ENCODE data around the gene KIF1B. TPM values are rescaled to one million over a fixed set of nuclear protein-coding genes. Genes with fewer than 3 reads are reported as not detected.

The KIF1B gene
- total RNA-seq, 1 experiment from 2014 or later = 70.1 TPM

DNA sequence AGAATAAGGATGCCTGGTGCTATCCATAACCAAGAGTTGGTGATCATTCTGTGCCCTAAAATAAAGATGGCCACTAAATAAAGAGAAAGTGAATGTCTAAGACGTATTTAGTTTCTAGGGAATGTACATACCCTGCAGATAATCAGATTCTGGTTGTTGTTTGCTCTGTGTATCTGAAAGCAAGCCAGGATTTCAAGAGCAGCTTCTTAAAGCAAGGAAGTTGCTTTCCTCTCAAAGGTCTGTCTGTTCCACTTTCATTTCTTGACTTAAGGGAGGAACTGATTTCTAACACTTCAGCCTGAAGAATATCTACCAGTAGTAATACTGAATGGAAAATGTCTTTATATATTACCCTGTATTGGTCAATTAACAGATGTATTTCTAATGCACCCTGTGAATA lies 88.8 kb downstream of the KIF1B start:
- H3K9me3 Mint-ChIP-seq = no peaks in the 10 kb centered on the region
- POLR2A ChIA-PET = no interaction called here
- CTCF ChIA-PET = no interaction called here
- H3K36me3 Mint-ChIP-seq = peaks cover 46% of the 10 kb centered on the region
- DNase-seq (ENCODE audit: low spot score) (no peak), ATAC-seq (no peak)
- H3K4me1 Mint-ChIP-seq = peaks cover 13% of the 10 kb centered on the region
- TF ChIP-seq ZNF219 (CRISPR knock-in tag; IDR thresholded peaks at IDR 0.05; ENCODE audit: borderline replicate concordance) = no peak
- TF ChIP-seq ELF4 (CRISPR knock-in tag; IDR thresholded peaks at IDR 0.05; ENCODE audit: low read depth) = no peak
- TF ChIP-seq MXD4 (CRISPR knock-in tag; IDR thresholded peaks at IDR 0.05; ENCODE audit: borderline replicate concordance) = no peak
- no peak for TF ChIP-seq ZNF317 (CRISPR knock-in tag; IDR thresholded peaks at IDR 0.05; ENCODE audit: borderline replicate concordance, low read depth)
- no peak for TF ChIP-seq SMAD3 (CRISPR knock-in tag; IDR thresholded peaks at IDR 0.05; ENCODE audit: borderline replicate concordance)
- TF ChIP-seq ATF3 (CRISPR knock-in tag; conservative IDR thresholded peaks at IDR 0.05) = no peak
- TF ChIP-seq NFYB (CRISPR knock-in tag; conservative IDR thresholded peaks at IDR 0.05; ENCODE audit: low read depth) = no peak
- no peak for TF ChIP-seq GABPB1 (CRISPR knock-in tag; IDR thresholded peaks at IDR 0.05)
- TF ChIP-seq, protein P1, sequence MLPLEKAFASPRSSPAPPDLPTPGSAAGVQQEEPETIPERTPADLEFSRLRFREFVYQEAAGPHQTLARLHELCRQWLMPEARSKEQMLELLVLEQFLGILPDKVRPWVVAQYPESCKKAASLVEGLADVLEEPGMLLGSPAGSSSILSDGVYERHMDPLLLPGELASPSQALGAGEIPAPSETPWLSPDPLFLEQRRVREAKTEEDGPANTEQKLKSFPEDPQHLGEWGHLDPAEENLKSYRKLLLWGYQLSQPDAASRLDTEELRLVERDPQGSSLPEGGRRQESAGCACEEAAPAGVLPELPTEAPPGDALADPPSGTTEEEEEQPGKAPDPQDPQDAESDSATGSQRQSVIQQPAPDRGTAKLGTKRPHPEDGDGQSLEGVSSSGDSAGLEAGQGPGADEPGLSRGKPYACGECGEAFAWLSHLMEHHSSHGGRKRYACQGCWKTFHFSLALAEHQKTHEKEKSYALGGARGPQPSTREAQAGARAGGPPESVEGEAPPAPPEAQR (CRISPR knock-in tag; IDR thresholded peaks at IDR 0.05) = no peak
- TF ChIP-seq ZNF423 (CRISPR knock-in tag; IDR thresholded peaks at IDR 0.05) = no peak
- TF ChIP-seq, protein P2, sequence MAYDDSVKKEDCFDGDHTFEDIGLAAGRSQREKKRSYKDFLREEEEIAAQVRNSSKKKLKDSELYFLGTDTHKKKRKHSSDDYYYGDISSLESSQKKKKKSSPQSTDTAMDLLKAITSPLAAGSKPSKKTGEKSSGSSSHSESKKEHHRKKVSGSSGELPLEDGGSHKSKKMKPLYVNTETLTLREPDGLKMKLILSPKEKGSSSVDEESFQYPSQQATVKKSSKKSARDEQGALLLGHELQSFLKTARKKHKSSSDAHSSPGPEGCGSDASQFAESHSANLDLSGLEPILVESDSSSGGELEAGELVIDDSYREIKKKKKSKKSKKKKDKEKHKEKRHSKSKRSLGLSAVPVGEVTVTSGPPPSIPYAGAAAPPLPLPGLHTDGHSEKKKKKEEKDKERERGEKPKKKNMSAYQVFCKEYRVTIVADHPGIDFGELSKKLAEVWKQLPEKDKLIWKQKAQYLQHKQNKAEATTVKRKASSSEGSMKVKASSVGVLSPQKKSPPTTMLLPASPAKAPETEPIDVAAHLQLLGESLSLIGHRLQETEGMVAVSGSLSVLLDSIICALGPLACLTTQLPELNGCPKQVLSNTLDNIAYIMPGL (CRISPR knock-in tag; IDR thresholded peaks at IDR 0.05) = no peak
- no peak for TF ChIP-seq JUN (CRISPR knock-in tag; IDR thresholded peaks at IDR 0.05)
- TF ChIP-seq ZNF416 (CRISPR knock-in tag; IDR thresholded peaks at IDR 0.05) = no peak
- TF ChIP-seq ZNF671 (CRISPR knock-in tag; IDR thresholded peaks at IDR 0.05) = no peak
- TF ChIP-seq ZBTB21 (CRISPR knock-in tag; IDR thresholded peaks at IDR 0.05; ENCODE audit: borderline replicate concordance) = no peak
- no peak for TF ChIP-seq ZNF281 (CRISPR knock-in tag; IDR thresholded peaks at IDR 0.05)
- no peak for TF ChIP-seq NR3C1 (CRISPR knock-in tag; conservative IDR thresholded peaks at IDR 0.05; ENCODE audit: low read depth)
- TF ChIP-seq FOXJ3 (CRISPR knock-in tag; IDR thresholded peaks at IDR 0.05; ENCODE audit: borderline replicate concordance) = no peak
- no peak for TF ChIP-seq EMX1 (CRISPR knock-in tag; IDR thresholded peaks at IDR 0.05)
- H3K4me3 Mint-ChIP-seq = no peak overlapping the region
- no peaks in the 10 kb centered on the region for H3K27me3 Mint-ChIP-seq (ENCODE audit: low read depth)
- no peak overlapping the region for H3K27ac Mint-ChIP-seq

- CTCF ChIA-PET = no interaction called here
- Mint-ChIP-seq H3K36me3 (peaks cover 26% of the 10 kb centered on the region), H3K27ac (peak overlapping the region; percentile 71)
- TF ChIP-seq FOXJ3 (CRISPR knock-in tag; IDR thresholded peaks at IDR 0.05; ENCODE audit: borderline replicate concordance) = no peak
- TF ChIP-seq IRF1 (CRISPR knock-in tag; IDR thresholded peaks at IDR 0.05) = no peak
- TF ChIP-seq ATF2 (CRISPR knock-in tag; IDR thresholded peaks at IDR 0.05; ENCODE audit: borderline replicate concordance, low read depth) = no peak
- no peak for TF ChIP-seq CTCF (IDR thresholded peaks at IDR 0.05)
- no peak for TF ChIP-seq ZNF396 (CRISPR knock-in tag; IDR thresholded peaks at IDR 0.05; ENCODE audit: borderline replicate concordance)
- TF ChIP-seq MXD4 (CRISPR knock-in tag; IDR thresholded peaks at IDR 0.05; ENCODE audit: borderline replicate concordance) = no peak
These were observed 92.0 kb downstream of the KIF1B start for GRCh38 chr1:10302416-10302815.

More at GRCh38 chr1:10302416-10302815, 92.0 kb downstream of the KIF1B start:
- Mint-ChIP-seq H3K9me3 (no peaks in the 10 kb centered on the region), H3K4me1 (peaks cover 13% of the 10 kb centered on the region), H3K27me3 (ENCODE audit: low read depth) (no peaks in the 10 kb centered on the region), H3K4me3 (no peak overlapping the region)
- DNase-seq (ENCODE audit: low spot score) = no peak
- POLR2A ChIA-PET = no interaction called here
- ATAC-seq = no peak
